Kidney capillary endothelial cell (primary cell): ENCODE data around the gene JAM3.
A peak's percentile ranks its signal among the peaks of the same experiment; 100 is the strongest.

Source experiments
- DNase-seq: peaks from one replicate; pipeline ENCODE4 v3.0.0-alpha.2; 2018; ENCODE audit warnings: low spot score

Gene JAM3

DNA sequence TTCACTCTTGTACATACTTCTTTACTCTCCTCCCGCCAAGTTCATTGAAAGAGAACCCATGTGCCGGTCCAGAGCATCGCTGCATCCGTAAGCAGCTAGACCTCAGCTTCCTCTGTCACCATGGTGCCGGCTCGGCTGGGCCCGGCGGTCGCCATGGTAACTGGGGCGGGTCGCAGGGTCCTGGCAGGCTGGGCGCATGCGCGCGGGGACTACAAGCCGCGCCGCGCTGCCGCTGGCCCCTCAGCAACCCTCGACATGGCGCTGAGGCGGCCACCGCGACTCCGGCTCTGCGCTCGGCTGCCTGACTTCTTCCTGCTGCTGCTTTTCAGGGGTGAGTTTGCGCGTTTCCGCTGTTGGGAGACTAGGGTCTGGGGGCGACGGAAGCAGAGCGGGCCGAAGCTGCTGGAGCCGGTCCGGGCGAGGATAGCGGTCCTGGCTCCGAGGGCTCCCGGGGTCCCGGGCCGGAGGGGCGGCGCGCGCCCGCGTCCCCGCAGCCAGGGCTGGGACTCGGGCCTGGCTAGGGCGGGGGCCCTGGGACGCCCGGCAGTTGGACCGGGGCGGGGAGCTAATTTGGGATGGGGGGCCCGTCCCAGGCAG is at the start of gene JAM3:
JAM3 (plus strand) TSS at position 244 of the 597 bp plus-strand sequence; CDS start at position 256, 12 bp downstream.
- DNase-seq = peak; percentile 95

DNA sequence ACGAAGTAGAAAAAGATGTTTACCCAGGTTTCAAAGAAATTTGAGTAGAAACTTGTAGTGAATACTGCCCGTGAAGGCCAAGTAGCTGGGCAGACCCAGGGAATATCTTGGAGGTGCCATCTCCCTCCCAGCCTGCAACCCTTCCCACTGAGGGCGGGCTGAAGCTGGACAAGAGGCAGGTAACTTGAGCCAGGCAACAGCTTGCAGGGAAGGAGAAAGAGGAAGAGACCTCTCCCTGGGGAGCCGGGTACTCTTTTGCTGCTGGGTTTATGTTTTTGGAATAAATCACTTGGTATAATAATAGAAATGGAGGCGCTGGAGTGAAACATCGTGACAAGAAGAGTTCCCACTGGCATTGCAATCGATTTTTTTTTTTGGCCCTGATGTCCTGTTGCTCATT is 49.4 kb upstream of the JAM3 start:
- no peak for DNase-seq

DNA sequence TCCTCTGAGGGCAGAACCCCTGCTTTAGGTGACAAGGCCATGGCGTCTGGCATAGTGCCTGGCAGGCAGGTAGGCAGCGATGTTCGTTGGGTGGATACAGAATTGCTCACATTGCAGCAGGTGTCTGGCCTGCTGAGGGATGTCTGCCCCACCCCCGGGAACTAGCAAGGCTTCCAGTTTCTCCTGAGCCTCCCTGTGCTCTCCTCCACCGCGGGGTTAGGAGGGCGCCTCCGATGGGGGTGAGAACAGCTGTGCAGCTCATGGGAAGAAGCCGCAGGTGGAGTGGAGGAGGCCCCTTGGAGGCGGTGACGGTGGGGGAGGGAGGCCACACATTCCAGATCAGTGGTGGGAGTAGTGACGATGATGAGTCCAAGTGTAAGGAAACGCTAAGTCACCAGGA is 48.3 kb upstream of the JAM3 start:
- DNase-seq = no peak

DNA sequence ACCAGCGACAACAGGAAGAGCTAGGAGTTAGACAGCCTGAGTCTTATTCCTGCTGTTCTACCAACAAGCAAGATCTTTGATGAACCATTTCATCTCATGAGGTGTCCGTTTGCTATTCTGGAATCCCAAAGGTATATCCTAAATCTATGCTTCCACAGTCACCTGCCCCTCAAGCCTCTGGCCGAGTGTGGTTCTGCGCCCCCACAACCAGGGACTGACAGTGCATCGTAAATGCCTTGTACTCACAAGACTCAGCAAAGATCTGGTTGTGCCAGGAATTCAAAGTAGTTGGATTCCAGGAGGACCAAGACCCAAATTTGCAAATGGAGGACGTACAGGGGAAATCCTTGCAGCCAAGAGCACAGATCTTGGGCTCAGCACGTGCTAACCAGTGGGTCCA is 47.5 kb upstream of the JAM3 start:
- no peak for DNase-seq

DNA sequence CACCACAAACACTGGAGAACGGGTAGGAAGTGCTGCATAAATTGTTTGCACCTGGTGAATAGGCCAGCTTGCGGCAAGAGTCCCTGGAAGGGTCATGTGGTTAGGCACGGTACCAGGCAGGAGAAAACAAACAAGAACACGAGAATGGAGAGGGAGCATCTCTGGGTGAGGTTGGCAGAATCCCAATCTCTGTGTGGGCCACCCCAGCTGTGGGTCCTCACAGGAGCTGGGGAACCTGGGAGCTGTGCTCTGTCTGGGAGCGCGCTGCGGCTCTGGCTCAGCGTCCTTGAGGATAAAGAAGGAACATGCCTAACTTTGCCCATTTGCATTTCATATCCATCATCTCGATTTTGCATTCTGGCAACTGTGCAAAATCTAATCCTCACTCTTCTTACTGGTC is 46.1 kb upstream of the JAM3 start:
- DNase-seq = no peak

GRCh38 chr11:134024420-134025081 is 44.3 kb upstream of the JAM3 start:
- no peak for DNase-seq

GRCh38 chr11:134025082-134025429 is 43.8 kb upstream of the JAM3 start:
- DNase-seq = no peak

- no peak for DNase-seq
Observed at GRCh38 chr11:134026655-134027343, 42.1 kb upstream of the JAM3 start.

DNA sequence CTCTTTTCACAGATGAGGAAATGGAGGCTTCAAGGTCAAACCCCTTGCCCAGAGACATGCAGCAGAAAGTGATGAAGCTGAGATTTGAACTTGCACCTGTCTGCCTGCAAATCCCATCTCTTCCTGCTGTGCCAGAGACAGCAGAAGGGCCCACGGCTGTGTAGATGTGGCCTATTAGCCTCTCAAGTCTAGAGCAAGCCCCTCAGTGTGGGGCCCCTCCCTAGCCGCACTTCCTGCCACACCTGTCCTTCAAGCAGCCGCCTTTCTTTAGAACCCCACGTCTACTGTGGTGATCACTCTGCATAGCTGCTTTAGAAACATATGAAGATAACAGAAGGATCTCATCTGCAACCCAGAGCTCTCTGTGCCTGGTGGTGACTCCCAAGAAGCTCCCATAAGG is 41.2 kb upstream of the JAM3 start:
- no peak for DNase-seq

DNA sequence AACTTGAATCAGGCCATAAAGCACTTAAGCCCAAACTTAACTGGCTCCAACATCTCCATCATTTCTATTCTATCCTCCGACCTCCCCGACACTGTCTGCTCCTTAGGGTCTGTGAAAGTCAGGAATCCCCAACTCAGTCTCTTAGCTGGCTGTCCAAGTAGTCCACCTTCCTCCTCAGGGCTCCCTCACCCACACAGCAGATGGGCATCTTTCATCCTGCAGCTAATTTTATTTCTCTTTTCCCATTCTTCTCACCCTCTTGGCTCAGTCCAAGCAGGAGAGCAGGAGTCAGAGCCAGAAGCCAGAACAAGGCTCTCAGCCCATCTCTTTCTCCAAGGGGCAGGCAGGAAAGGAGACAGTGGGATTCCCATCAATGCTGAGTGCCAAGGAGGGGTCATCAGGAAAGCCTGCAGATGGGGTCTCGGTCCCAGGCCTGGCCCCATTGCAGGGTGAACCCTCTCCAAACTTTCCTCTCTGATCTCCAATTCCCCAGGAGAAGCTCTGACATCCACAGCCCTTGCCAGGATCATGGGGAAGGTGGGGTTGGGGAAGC is 40.4 kb upstream of the JAM3 start:
- no peak for DNase-seq

- DNase-seq = no peak
Observed at GRCh38 chr11:134030853-134031252, 38.0 kb upstream of the JAM3 start.

DNA sequence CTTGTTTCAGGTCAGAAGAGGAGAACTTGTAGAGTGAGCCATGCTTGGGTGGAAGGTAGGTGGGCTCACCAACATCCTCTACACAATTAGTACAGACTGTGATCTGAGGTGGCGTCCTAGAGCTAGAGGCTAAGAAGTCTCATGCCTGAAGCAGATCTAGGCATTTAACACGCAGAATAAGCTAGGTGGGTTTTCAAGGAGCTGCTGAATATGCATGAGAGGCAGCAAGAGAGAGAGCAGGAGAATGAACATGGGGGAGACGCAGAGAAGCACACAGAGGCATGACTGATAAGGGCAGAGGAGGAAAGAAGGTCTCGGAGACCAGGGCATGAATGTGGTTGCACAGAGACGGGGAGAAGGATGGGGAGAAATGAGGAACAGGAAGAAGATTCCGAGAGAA is 36.8 kb upstream of the JAM3 start:
- DNase-seq = no peak

DNA sequence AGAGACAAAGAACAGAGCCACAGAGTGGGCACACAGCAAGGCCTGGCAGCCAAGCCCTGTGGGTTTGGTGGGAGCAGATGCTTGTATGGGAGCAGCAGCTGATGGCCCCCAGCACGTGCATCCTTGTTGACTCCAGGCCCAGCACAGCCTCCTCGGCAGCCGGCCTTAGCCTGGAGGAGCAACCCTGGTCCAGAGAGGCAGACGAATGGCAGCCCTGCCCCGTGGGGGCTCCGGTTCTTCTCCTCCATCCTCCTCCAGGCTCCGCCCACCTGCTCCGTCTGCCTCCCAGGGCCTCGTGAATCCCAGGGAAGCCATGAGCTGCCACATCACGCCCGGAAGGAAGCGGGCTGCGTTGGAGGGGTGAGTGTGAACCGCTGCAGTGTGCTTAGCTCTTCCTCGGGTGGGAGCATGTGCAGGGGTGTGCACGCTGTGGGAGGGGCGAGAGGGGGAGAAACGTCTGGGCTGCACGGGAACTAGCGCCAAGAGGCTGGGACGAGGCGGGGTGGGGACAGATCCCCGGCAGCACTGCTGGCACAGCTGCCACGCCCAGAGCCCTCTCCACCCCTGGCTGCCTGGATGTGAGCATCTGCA is 36.3 kb upstream of the JAM3 start:
- DNase-seq = no peak

GRCh38 chr11:134033276-134033675 is 35.6 kb upstream of the JAM3 start:
- no peak for DNase-seq

DNA sequence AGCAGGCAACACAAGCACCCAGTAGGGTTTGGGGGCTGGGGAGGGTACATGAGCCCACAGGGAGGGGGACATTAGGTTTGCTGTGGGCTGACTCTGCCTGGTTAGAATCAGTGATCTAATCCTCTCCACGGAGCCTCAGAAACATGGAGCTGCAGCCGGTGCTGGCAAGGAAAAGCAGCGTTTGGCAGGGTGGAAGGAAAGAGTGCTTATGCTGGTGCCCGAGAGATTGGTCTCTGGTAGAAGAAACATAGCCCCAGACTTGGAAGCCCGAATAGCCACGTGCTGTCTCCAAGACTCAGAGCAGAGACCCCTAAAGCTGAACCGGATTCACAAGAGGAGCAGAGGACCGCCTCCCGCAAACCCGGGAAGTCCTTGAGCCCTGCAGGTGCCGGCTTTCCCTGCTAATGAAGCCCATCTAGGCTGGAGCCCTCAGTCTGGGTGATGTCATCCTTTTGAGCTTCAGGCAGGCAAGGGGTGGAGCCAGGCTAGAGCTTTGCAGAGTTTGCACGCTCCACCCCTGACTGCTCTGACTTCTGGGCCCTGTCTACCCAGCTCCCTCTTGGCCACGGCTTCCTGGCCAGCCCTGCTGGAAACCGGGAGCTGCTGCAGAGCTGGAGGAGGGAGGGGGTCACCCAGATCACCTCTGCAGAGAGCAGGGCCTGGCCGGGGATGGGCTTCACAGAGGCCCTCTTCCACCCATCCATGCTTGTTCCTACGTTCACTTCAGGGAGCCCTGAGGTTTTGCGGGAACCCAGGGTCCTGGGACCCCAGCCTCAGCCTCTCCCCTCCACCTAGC is 35.0 kb upstream of the JAM3 start:
- peak; percentile 76 for DNase-seq

DNA sequence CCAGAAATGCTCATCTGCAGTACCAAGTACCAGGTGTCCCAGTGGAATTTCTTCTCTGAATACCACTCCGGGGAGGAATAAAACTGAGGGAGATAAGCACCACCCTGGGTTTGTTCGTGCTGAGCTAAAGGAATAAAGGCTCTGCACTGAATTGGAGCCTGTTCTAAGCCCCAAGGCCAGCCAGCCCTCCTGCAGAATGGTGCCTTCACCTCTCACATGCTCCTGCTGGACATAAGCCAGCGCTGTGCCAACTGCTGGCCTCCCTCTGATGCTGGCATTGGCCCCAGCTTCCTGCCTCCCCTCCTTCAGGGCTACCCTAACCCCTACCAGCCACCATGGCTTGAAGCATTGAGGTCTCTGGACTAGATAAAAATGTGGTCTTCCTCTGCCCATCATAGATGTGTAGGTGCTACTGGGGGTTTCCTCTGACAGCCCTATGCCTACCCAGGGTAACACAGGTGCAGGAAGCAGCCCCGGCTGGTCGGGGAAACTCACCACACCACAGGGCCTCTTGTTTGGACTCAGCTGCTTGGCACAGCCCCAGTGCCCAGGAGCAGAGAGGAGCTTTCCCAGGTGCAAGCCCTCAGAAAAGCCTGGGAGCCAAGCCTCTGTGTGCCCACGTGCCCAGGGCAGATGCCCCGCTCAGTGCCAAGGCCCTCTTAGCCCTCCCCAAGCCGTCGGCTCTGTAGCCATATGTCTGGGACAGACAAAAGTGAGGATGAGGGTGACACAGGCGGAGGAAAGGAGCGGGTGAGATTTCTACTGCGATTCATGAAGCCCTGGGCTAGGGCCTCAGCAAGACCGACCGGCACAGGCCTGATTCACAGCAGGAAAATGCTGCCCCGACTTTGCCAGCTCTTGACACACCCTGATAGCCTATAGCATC is 34.1 kb upstream of the JAM3 start:
- no peak for DNase-seq

GRCh38 chr11:134036492-134037045 is 32.3 kb upstream of the JAM3 start:
- no peak for DNase-seq

DNA sequence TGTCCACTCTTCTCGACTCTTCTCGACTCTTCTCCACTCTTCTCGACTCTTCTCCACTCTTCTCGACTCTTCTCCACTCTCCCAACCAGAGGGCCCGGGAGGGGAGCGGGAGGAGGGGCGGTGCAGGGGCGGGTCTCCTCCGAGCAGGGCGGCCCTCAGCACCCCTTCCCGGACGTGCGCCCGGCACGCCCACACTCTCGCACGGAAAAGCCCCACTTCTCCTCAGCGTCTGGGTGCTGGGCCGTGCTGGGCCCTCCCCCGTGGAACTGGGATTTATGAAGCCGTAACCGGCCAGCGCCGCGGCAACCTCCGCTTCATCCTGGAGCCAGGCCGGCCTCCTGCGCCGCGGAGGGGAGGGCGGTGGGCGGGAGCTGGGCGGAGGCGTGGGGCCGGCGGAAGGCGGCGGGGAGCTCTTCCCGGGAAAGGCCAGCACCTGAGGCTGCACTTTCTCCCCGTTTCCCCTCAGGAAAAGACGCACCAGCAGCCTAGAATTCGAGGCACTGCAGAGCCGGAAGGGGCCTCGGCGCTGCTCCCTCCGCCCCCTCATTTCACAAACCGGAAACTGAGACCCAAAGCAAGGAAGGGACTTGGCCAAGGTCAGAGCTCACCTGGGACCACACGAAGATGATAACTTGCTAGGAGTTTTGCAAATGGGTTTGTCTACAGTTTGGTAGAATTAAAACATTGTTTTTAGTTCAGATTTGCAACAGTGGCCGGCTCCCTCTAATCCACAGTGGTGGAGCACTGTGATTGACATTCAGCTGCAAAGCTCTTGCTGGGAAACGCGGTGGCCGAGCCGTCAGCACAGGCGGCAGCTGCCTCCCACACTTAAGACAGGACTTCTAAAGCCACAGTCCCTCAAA is 31.6 kb upstream of the JAM3 start:
- no peak for DNase-seq

GRCh38 chr11:134038897-134039470 is 29.9 kb upstream of the JAM3 start:
- no peak for DNase-seq
